ENCODE measurements around the gene ETNPPL.

DNA sequence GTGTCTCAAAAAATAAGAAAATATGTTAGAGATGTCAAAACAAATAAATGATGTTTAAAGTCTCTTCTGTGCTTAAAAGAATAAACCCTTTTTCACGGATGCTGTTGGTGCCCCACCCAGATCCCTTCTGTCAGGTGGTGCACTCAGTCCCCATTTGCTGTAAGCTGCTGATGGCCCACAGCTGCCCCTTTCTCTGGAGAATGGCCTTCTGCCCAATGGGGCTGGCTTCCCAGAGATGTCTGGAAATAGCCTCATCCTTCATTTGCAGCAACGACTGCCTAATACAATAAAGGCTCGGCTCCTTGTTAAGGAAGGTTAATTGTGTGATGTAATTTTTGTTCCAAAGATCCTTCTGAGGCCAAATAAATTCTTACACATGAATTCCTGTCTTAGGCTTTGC is 31.8 kb downstream of the ETNPPL start:
- TF ChIP-seq, protein P1, sequence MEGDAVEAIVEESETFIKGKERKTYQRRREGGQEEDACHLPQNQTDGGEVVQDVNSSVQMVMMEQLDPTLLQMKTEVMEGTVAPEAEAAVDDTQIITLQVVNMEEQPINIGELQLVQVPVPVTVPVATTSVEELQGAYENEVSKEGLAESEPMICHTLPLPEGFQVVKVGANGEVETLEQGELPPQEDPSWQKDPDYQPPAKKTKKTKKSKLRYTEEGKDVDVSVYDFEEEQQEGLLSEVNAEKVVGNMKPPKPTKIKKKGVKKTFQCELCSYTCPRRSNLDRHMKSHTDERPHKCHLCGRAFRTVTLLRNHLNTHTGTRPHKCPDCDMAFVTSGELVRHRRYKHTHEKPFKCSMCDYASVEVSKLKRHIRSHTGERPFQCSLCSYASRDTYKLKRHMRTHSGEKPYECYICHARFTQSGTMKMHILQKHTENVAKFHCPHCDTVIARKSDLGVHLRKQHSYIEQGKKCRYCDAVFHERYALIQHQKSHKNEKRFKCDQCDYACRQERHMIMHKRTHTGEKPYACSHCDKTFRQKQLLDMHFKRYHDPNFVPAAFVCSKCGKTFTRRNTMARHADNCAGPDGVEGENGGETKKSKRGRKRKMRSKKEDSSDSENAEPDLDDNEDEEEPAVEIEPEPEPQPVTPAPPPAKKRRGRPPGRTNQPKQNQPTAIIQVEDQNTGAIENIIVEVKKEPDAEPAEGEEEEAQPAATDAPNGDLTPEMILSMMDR (conservative IDR thresholded peaks at IDR 0.05), result no peak
- TF ChIP-seq ZFX (IDR thresholded peaks at IDR 0.05), result no peak
